Fibroblast of upper back skin (primary cell): ENCODE data around the gene UBA1.

Experiments used
- DNase-seq: peaks from one replicate; pipeline ENCODE4 v3.0.0-alpha.2; 2013

Gene UBA1

DNA sequence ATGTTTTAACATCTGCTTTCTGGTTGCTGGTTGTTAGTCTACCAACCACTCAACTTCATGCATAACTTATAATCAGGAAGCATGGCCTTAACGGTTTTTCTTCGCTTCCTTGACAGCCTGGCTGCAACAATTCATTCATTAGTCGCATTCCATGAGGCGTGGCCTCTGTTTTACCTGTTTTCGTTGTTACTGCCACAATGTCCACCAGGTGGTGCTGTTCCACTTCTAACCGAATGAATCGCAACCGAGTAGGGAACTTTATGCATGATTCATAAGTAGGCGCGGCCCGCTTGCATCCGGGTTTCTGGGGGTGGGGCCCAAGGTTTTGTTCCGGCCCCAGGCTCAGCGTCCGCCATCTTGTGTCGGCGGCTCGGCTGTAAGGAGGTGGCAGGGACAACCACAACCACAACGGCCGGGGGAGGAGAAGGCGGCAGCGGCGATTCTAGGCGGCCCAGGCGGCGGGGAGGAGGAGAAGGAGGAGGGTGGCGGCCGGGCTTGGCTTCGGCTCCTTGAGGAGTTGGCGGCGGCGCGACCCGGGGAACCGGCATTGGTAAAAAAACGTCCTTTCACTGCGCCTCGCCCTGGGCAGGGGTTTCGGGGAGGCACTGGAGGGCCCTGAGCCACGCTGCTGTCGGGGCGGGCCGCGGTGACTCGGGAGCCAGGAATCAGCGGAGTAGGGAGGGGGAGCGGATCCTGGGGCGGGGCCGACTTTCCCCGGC lies at the start of gene UBA1:
Gene UBA1, plus strand, starts transcription at position 355 of the 719 bp plus-strand sequence. CDS start 4,974 bp downstream, outside the sequence.
- peak; percentile 93 for DNase-seq

DNA sequence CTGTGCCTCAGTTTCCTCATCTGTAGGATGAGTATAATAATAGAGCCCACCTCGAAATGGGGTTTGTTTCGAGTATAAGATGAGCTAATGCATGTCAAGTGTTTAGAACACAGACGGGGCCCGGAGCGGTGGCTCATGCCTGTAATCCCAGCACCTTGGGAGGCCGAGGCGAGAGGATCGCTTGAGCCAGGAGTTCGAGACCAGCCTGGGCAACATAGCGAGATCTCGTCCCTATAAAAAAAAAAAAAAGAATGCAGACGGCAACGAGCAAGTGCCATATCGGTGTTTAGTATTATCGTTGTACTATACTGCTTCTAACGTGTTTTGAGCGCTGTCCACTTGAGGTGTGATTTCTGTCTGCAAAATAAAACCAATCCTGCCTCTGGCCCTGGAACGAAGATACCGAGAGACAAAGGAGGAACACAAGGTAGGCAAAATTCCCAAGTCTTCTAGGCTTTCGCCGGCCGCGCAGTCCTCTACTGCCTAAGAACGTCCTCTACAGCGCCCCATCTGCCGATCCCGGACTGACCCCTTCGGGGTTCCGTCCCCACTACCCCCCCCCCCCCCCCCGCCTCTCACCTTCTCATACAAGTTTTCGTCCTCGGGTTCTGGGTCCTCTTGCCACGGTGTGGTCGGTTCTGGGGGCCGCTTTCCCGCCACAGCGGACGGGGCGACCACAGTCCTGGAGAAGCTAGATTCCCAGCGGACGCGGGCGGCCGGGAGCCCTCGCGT lies 49.6 kb upstream of the UBA1 start:
- peak; percentile 29 for DNase-seq

DNA sequence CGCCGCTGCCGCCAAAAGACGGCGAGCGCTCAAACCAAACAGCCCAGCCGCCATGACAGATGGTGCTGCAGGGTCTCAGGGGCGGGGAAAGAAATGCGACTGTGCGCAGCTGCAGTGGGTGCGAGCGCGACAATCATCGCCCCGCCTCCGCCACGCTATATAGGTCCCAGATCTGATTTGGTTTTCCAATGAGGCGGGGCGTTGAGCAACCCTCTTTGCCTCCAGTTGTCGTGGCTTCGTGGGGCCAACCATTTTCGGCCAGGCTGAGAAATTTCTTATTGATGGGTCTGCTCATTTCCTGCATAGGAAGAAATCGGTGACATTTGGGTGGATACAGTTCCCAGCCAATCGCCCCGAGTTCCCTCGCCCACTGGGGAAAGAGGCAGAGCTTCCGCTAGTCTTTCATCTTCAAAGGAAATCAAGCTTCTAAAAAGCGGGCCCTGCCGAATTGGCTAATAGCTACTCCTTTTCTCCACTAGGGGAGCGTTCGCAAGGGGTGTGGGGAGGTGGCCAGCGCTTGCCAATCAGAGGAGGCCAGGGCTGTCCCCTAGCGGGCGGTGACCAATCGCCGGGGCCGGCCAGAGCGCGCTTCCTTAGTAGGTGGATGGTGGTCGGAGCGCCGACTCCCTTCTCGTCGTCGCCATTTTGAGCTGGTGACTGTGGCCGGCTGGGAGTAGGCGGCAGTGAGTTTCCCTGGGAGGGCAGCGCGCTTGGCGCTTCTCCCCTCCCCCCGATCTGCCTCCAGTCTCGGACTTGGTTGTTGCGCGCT lies 48.8 kb upstream of the UBA1 start, which contains the start of the genes NDUFB11 and RBM10:
Gene NDUFB11, minus strand, starts transcription at position 77 of the 769 bp plus-strand sequence. Its CDS starts 23 bp downstream, at position 54.
Gene RBM10, plus strand, starts transcription at position 596 of the 769 bp plus-strand sequence. CDS start 2,261 bp downstream, outside the sequence.
- DNase-seq = peak; percentile 95

DNA sequence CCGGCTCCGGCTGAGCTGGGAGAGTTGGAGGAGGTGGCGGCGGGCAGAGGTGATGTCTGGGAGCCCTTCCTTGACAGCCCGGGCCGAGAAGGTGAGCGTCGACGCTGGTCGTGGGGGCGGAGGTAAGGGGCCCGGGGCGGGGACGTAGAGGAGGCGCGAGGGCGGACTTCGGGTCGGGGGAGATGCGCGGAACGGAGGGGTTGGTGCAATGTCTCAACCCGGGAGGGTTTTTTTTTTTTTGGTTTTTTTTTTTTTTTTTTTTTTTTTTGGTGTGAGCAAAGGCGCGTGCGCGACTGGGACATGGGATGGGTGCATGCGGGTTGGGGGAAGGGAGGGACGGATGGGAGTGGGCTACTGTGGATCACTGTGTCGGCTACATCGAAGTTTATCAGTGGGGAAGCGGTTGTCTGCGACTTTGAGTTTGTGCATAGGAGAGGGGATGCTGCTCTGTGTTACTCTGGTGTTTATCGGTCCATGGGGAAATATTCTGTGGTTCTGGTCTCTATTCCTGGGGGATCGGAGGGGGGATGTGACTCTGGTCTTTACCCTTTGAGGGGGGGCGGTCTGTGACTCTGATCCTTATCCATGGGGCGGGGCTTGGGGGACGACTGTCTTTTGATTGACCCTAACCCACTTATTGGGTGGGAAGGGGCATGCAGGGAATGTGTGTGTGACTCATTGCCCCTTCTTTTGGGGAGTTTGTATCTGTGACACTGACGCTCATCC lies 48.1 kb upstream of the UBA1 start:
- no peak for DNase-seq

DNA sequence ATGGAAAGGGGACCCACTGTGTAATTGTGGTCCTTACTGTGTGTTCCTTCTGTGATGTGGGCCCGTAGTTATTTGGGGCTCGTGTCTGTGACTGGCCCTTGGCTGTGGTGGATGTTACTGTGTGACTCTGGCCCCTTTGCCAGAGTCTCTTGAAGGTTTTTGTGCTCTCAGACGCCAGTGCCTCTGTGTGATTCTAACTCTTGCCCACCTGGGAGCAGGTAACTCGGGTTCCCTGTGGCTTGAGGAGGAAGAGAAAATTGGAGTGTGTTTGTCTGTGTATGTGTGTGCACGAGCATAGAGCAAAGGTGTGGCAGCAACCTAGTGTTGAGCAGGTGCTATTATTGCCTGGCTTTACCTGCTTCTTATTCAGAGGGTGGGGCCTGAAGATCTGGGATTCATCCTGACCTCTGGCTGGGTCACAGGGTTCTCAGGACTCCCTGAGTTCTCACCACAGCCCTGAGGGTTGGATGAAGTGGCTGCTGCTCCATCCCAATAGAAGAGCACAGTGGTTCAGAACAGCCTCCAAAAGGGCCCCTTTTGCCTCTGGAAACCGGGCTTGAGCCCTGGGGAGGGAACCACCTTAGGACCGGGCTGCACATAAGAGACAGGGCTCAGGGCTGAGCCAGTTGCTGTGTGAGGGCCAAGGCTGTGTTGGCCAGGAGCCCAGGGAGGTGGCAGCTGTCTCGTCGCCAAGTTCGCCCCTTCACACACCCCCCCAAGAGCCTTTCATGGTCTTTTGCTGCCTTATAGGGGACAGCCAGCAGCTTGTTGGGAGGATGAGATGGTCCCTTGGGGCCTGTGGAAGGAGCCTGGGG lies 47.3 kb upstream of the UBA1 start:
- DNase-seq = no peak

DNA sequence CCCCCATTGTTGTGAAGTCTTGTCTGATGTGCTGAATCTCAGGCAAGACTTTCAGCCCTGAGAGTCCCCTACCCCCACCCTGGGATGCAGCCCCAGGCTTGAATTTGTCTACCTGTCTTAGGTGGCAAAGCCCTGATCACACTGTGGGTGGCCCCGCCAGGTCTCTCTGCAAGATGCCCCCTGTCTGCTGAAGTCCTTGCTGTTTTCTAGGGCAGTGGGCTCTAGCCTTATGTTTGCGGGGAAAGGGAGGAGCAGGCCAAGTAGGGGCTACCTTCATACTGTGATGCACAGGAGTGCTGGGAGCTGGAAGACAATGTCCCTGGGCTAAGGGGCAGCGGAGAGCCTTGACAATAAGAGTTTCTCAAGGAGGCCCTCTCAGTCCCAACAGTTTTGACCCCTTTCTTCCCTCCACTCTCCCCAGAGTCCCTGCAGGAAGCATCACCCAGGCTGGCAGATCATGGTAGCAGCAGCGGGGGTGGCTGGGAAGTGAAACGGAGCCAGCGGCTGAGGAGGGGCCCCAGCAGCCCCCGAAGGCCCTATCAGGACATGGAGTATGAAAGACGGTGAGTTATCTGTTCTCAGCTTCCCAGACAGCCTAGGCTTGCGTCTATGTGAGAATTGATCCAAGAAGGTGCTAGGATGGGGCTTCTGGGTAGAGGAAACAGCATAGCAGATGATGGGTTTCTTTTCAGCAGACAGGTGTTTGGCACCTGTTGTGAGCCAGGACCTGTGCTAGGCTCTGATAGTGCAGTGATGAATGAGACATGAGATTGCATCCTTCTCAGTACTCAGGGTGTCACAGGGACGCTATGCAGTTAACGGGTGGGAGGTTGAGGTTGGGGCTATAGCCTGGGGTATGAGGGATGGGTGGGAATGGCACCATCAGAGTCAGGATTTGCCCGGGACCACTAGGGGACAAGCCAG lies 46.4 kb upstream of the UBA1 start:
- DNase-seq = no peak

DNA sequence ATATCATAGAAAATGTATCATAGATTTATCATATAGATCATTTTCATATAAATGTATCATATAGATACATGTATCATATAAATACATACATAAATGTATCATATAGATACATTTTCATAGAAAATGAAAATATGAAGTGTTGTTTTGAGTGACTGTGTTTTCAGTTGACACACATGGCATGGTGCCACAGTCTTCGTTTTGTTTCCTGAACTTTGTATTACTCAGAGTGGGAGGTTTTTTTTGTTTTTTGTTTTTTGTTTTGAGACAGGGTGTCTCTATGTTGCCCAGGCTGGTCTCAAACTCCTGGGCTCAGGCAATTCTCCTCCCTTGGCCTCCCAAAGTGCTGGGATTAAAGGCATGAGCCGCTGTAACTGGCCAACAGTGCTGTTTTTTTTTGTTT lies 44.7 kb upstream of the UBA1 start:
- DNase-seq = no peak

DNA sequence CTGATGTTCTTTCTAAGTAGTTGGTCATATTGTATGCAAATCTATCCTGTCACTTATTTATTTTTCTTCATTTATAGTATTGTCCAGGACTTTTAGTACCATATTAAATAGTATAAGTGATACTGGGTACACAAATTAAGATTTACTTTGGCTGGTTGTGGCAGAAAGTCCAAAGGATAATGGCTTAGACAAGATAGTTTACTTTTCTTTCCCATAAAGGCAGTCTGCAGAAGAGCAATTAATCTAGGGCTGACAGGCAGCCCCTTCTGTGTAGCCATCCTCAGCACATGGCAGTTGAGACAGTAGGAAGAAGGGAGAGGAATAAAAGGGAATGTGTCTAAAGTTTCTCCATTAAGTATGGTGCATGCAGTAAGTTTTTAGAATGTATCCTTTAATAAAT lies 42.2 kb upstream of the UBA1 start:
- no peak for DNase-seq

DNA sequence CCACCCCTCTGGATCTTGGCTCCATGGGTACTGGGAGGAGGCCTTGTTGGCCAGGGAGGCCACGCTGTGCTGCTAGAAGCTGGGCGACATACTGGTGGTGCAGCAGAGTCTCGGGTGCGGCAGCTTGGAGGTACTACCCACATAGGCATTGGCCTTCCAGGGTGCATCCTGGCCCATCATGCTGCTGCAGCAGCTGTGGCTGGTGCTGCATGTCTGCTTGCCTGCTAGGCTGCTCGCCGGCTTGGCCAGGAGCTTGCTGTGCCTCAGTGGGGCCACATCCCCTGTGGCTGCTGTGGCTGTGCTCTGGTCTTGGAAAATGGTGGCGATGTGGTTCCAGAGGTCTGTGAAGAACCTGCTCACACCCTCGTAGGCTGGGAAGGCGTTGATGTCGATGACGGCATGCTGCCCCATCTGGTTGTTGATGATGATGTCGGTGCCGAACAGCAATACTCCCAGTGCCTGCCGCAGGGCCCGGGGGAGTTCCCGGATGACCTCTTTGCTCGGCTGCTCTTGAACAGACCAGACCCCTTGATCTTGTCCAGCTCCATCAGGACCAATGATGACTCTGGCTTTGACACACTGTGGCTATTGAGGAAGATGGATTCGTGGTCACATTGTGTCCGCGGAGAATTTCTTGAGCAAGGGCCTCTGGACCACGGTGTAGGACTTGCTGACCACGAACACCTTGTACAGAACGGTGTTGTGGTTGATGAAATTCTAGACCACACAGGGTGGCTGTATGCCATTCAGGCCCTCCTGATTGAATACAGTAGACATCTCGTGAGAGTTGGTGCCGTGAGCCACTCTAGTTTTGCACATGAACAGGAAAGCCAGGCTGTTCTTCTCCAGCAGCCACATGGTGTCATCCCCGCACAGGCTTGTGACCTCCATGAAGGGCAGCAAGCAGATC lies 36.8 kb upstream of the UBA1 start:
- peak; percentile 3 for DNase-seq

DNA sequence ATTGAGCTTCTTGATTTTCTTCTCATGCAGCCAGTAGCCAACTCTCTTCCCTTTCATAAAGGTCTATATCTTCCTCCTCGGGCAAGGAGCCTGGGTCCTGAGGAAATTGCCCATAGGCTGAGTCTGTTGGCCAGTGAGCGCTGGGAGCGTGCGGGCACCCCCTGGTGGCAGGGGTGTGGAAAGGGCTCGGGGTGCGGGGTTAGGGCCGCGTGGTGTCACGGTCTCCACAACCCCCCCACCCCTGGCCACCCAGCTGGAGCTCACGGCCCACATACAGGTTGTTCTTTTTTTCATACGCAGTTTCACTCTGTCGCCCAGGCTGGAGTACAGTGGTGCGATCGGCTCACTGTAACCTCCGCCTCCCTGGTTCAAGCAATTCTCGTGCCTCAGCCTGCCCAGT lies 35.5 kb upstream of the UBA1 start:
- DNase-seq = no peak

DNA sequence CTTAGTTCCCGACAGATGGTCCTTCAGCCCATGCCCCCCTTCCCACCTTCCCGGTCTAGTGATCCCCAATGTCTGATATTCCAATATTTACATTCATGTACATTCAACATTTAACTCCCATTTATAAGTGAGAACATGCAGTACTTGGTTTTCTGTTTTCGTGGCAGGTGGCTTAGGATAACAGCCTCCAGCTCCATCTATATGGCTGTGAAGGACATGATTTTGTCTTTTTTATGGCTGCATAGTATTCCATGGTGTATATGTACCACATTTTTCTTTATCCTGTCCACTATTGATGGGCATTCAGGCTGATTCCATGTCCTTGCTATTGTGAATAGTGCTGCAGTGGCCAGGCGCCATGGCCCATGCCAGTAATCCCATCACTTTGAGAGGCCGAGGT lies 34.8 kb upstream of the UBA1 start:
- DNase-seq = no peak

DNA sequence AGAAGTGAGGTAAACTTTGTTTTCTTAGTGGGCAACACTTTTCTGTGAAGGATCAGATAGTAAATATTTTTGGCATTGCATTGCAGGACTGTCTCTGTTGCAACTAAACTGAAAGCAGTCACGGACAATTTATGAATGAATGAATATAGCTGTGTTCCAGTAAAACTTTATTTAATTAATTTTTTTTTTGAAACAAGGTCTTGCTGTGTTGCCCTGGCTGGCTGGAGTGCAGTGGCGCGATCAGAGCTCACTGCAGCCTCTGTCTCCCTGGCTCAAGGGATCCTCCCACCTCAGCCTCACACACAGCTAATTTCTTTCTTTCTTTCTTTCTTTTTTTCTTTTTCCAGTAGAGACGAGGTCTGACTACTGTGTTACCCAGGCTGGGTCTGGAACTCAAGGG lies 32.8 kb upstream of the UBA1 start:
- DNase-seq = no peak

DNA sequence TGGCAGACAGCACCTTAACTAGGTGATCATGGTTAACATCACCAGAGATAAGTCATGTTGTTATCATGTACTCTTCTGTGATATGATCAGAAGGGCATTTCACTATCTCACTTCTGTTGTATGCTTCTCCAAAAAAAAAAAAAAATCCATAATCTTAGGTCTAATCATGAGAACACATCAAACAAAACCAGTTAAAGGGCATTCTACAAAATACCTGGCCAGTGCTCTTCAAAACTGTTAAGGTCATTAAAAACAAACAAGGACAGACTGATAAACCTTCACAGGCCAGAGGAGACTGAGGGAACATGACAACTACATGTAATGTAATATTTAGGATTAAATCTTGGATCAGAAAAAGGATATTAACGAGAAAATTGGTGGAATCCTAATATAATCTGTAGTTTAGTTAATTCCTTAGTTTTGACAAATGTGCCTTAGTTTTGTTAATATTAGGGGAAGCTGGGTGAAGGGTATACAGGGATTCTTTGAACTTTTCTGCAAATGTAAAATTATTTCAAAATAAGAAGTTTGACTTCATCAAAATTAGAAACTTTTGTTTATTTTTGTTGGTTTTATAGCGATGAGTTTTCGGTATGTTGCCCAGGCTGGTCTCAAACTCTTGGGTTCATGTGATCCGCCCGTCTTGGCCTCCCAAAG lies 30.6 kb upstream of the UBA1 start:
- no peak for DNase-seq

DNA sequence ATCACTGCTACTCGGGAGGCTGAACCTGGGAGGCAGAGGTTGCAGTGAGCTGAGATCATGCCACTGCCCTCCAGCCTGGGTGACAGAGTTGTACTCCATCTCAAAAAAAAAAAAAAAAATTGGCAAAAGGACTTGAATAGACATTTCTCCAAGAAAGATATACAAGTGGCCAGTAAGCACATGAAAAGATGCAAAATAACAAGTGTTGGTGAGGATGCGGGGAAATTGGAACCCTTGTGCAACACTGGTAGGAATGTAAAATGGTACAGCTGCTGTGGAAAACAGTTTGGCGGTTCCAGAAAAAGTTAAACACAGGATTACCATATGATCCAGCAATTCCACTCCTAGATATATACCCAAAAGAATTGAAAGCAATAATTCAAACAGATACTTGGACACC lies 29.2 kb upstream of the UBA1 start:
- no peak for DNase-seq

DNA sequence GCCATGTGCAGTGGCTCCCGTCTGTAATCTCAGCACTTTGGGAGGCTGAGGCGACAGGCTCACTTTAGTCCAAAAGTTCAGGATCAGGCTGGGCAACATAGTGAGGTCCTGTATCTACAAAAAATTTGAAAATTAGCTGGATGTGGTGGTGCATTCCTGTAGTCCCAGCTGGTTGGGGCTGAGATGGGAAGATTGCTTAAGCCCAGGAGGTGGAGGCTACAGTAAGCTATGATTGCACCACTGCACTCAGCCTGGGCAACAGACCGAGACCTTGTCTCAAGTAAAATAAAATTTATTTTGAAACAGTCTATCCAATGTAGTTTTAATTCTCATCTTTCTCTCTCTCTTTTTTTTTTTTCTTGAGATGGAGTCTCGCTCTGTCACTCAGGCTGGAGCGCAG lies 27.5 kb upstream of the UBA1 start:
- DNase-seq = no peak

DNA sequence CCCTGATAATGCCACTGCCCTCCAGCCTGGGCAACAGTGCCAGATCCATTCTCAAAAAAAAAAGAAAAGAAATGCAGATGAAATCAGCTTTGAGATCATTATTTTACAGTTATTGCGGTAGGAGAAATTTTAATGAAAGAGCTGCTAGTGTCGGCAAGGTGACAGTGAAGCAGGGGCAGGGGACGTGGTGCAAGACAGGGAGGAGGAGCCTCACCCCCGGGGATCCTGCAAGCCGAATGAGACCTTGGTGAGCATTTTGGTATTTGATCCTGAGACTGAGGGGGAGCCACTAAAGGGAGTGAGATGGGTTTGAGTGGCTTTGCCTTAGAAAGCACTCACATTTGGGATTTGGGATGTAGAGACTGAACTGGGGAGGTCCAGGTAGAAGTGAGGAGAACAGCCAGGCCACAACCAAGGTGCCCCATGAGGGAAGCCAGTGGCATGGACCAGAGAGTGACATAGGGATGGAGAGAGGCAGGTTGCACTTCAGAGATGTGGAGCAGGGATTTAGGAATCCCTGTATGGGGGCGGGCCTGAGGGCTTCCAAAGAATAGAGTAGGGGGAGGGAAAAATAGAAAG lies 25.0 kb upstream of the UBA1 start:
- no peak for DNase-seq

DNA sequence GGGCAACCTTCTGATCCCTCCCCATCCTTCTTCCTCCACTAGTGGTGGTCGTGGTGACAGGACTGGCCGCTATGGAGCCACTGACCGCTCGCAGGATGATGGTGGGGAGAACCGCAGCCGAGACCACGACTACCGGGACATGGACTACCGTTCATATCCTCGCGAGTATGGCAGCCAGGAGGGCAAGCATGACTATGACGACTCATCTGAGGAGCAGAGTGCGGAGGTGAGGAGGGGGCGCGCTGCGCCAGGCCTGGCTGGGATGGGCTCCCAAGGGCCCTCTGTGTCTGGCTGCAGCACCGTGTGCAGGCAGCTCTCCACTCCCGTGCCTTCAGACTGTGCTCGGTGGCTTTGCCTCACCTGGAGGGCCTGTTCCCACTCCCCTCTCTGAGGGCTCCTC lies 24.4 kb upstream of the UBA1 start:
- DNase-seq = no peak

DNA sequence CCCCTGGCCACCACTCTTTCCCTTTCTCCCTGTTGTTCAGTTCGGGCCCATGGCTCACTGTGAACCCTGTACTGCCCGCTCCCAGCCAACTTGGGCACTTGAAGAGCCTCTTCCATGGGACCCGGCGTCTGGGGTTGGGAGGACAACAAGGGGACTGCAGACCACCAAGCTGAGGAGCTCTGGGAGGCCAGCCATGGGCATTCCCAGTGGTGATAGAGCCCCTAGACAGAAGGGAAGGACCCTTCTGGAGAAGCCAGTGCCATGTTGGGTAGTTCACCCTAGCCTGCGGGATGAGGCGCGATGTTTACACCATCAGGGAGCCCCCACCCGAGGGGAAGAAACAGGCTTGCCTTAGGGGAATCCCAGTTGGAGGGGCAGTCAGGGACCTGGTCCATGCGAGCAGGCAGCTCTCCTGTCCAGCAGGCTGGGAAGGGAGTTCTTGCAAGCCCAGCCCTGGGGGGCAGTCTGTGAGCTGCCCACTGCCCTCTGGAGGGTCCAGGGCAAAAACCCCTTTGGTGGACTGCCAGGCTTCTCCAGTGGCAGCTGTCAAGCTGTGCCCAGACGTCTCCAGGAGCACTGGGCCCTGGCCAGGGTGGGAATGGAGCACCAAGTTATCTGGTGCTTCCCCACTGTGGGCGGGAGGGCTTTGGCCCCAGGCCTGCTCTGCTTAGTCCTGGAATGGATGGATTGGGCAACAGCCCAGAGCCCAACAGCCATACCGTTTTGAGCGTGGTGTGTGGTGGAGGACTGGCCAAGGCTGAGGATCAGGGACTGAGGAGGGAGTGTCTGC lies 23.7 kb upstream of the UBA1 start:
- DNase-seq = no peak
